GM23338 (cell line): ENCODE results near the gene BRSK2. TPM values are rescaled to one million over a fixed set of nuclear protein-coding genes. Genes with fewer than 3 reads are reported as not detected.

Experiments
- ATAC-seq: fragments of 200-7000 bp; cut with Tn5 transposase; 3 replicates; pipeline ENCODE4 v1.9.1; 2020
- DNase-seq: peaks from one replicate; pipeline ENCODE4 v3.0.0-alpha.2; 2015; ENCODE audit warnings: low spot score
- H2AFZ ChIP-seq: fragments of 200-600 bp; sonication (generic); 2 replicates; pipeline ENCODE4 v1.8.0; 2016; ENCODE audit warnings: antibody characterized with exemption, mild to moderate bottlenecking, moderate library complexity
- H3F3A ChIP-seq: fragments of 200-600 bp; sonication (generic); replicated peaks from 2 replicates; pipeline ENCODE4 v1.8.0; 2017; ENCODE audit warnings: antibody characterized with exemption, mixed run types, low read depth
- H3K27ac ChIP-seq: fragments of 200-600 bp; sonication (generic); 2 replicates; pipeline ENCODE4 v1.6.1; 2016; ENCODE audit warnings: low read depth
- H3K27me3 ChIP-seq: fragments of 200-600 bp; sonication (generic); 2 replicates; pipeline ENCODE4 v1.8.0; 2016; ENCODE audit warnings: mild to moderate bottlenecking, mixed run types, moderate library complexity; ENCODE audit not compliant: insufficient read depth
- H3K36me3 ChIP-seq: fragments of 200-600 bp; sonication (generic); 2 replicates; pipeline ENCODE4 v1.8.0; 2016; ENCODE audit warnings: mild to moderate bottlenecking; ENCODE audit not compliant: insufficient read depth
- H3K4me1 ChIP-seq: fragments of 200-600 bp; sonication (generic); 2 replicates; pipeline ENCODE4 v1.8.0; 2016; ENCODE audit warnings: mild to moderate bottlenecking, moderate library complexity; ENCODE audit not compliant: insufficient read depth
- H3K4me2 ChIP-seq: fragments of 200-600 bp; sonication (generic); 2 replicates; pipeline ENCODE4 v1.7.1; 2017; ENCODE audit warnings: mixed run types
- H3K4me3 ChIP-seq: fragments of 200-600 bp; sonication (generic); 2 replicates; pipeline ENCODE4 v1.6.1; 2016; ENCODE audit warnings: mixed run types
- H3K79me2 ChIP-seq: fragments of 200-600 bp; sonication (generic); replicated peaks from 2 replicates; pipeline ENCODE4 v1.8.0; 2017; ENCODE audit warnings: mild to moderate bottlenecking; ENCODE audit not compliant: insufficient read depth
- H3K9me2 ChIP-seq: fragments of 200-600 bp; sonication (generic); 2 replicates; pipeline ENCODE4 v1.8.0; 2017; ENCODE audit not compliant: insufficient read depth
- H4K20me1 ChIP-seq: fragments of 200-600 bp; sonication (generic); replicated peaks from 2 replicates; pipeline ENCODE4 v1.8.0; 2017; ENCODE audit warnings: mild to moderate bottlenecking; ENCODE audit not compliant: insufficient read depth
- H3K27ac Mint-ChIP-seq: 2 replicates; pipeline ENCODE4 v1.8.0; 2020; ENCODE audit warnings: inconsistent platforms, mild to moderate bottlenecking, moderate library complexity, mixed read lengths
- H3K27me3 Mint-ChIP-seq: 3 replicates; pipeline ENCODE4 v1.8.0; 2022; ENCODE audit warnings: low read depth, mild to moderate bottlenecking, moderate library complexity, mixed read lengths, inconsistent platforms; ENCODE audit not compliant: insufficient read depth, poor library complexity
- H3K36me3 Mint-ChIP-seq: 3 replicates; pipeline ENCODE4 v1.8.0; 2021; ENCODE audit warnings: low read depth, mild to moderate bottlenecking, inconsistent platforms, moderate library complexity, mixed read lengths
- H3K4me1 Mint-ChIP-seq: 3 replicates; pipeline ENCODE4 v1.8.0; 2020; ENCODE audit warnings: mild to moderate bottlenecking, inconsistent platforms, mixed read lengths
- H3K4me3 Mint-ChIP-seq: 3 replicates; pipeline ENCODE4 v1.8.0; 2021; ENCODE audit warnings: moderate library complexity, mild to moderate bottlenecking, inconsistent platforms, mixed read lengths
- H3K9me3 Mint-ChIP-seq: 3 replicates; pipeline ENCODE4 v1.8.0; 2020; ENCODE audit warnings: moderate library complexity, mild to moderate bottlenecking, inconsistent platforms, mixed read lengths
- CREB1 ChIP-seq: fragments of 250-450 bp; sonication (Bioruptor Pico); IDR thresholded peaks from 2 replicates; pipeline ENCODE4 v1.5.0; 2020; ENCODE audit warnings: low read depth, mild to moderate bottlenecking, moderate library complexity
- EZH2 ChIP-seq: fragments of 200-600 bp; sonication (generic); IDR thresholded peaks from one replicate; pipeline ENCODE4 v1.8.0; 2017; ENCODE audit warnings: antibody characterized with exemption, mild to moderate bottlenecking, low read depth; ENCODE audit not compliant: unreplicated experiment
- EZH2phosphoT487 ChIP-seq: fragments of 200-600 bp; sonication (generic); IDR thresholded peaks from one replicate; pipeline ENCODE4 v1.8.1; 2018; ENCODE audit warnings: antibody characterized with exemption; ENCODE audit not compliant: unreplicated experiment
- JUNB ChIP-seq: IDR thresholded peaks from one replicate; pipeline ENCODE4 v1.6.1; 2016; ENCODE audit warnings: antibody characterized with exemption; ENCODE audit not compliant: unreplicated experiment
- NANOG ChIP-seq: IDR thresholded peaks from 2 replicates; pipeline ENCODE4 v1.6.1; 2016; ENCODE audit warnings: antibody characterized with exemption, borderline replicate concordance
- POLR2AphosphoS5 ChIP-seq: IDR thresholded peaks from 2 replicates; pipeline ENCODE4 v1.6.1; 2016; ENCODE audit warnings: antibody characterized with exemption, low read depth
- STAT1 ChIP-seq: IDR thresholded peaks from one replicate; pipeline ENCODE4 v1.6.1; 2016; ENCODE audit warnings: antibody characterized with exemption; ENCODE audit not compliant: unreplicated experiment
- ZNF114 ChIP-seq: fragments of 250-450 bp; sonication (Bioruptor Pico); IDR thresholded peaks from 2 replicates; pipeline ENCODE4 v1.5.0; 2020; ENCODE audit warnings: mild to moderate bottlenecking, moderate library complexity
- ZNF331 ChIP-seq: fragments of 250-450 bp; sonication (Bioruptor Pico); IDR thresholded peaks from 2 replicates; pipeline ENCODE4 v1.5.0; 2020; ENCODE audit warnings: low read depth, mild to moderate bottlenecking, moderate library complexity
- polyA plus RNA-seq: library from polyadenylated mRNA; unstranded; fragments of >200 nt; fragmentation: Nextera tagmentation; extraction: Ambion mirVana; gene quantifications from 2 replicates; pipeline ENCODE4 v1.2.1, GENCODE V29; 2016
- total RNA-seq: library from RNA; depleted of rRNA; stranded (reverse); fragments of >200 nt; shearing (Covaris generic); gene quantifications from 2 replicates; pipeline ENCODE4 v1.2.3, GENCODE V29; 2014
- TF ChIP-seq, protein P1 (sequence below), 2 experiments: fragments of 200-600 bp in 1 of 2; sonication (generic) in 1 of 2; conservative IDR thresholded peaks; 2 replicates each; pipeline versions ENCODE4 v1.5.1 to v1.6.1; 2016 to 2017; ENCODE audit warnings: antibody characterized with exemption in 2 of 2, low read depth in 2 of 2, mild to moderate bottlenecking in 2 of 2, moderate library complexity in 1 of 2
- TF ChIP-seq, protein P2 (sequence below): IDR thresholded peaks from 2 replicates; pipeline ENCODE4 v1.6.1; 2016; ENCODE audit warnings: antibody characterized with exemption
- TF ChIP-seq, protein P3 (sequence below): fragments of 250-450 bp; sonication (Bioruptor Pico); IDR thresholded peaks from 2 replicates; pipeline ENCODE4 v1.5.0; 2020; ENCODE audit warnings: mild to moderate bottlenecking, moderate library complexity
- TF ChIP-seq, protein P4 (sequence below): IDR thresholded peaks from one replicate; pipeline ENCODE4 v1.6.1; 2018; ENCODE audit warnings: antibody characterized with exemption; ENCODE audit not compliant: unreplicated experiment

BRSK2 gene
- total and polyA plus RNA-seq, 2 experiments from 2014 or later: 7.2 to 20.3 TPM

DNA sequence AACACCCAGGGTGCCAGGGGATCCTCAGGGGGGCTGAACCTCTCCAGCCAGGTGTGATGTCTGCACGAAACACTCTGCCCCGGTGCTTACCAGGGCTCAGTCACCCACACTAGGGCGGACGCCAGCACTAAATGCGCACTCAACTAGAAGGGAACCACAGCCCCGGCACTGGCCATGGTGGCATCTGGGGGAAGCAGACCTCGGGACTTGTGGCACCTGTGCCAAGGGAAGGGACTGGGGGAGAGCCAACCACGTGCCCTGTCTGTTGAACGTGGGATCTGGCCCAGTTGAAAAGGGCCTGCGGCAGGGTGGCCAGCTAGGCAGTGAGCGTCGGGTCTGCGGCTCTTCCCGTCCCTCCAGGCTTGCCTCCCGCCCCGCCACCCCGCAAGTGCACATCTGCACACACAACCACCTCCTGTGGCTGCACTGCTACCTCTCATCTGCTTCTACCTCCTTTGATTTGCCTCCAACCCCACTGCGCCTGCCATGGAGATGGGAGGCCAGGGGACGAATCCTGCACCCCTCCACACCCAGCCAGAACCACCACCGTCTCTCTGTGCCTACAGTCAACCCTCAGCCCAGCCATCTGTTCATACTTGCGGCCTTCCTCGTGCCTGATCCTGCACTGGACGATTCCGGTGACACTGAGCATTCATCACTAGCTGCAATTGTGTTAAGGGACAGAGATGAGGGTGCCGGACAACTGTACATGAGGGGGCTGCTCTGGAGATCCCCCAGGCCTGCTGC is 111.9 kb downstream of the BRSK2 start:
- H2AFZ ChIP-seq: no peak overlapping the region
- no peak overlapping the region for H3K4me3 ChIP-seq
- H3F3A ChIP-seq: no peaks in the 10 kb centered on the region
- ATAC-seq (no peak), DNase-seq (no peak)
- peaks cover 5% of the 10 kb centered on the region; the same call in 2 of the 3 replicates for H3K9me3 Mint-ChIP-seq
- H3K4me1 ChIP-seq: no peaks in the 10 kb centered on the region; the same call in 1 of the 2 replicates
- H3K27ac Mint-ChIP-seq: no peak overlapping the region
- H3K36me3 Mint-ChIP-seq: peaks cover 5% of the 10 kb centered on the region
- no peaks in the 10 kb centered on the region for H3K9me2 ChIP-seq
- no peaks in the 10 kb centered on the region for H3K36me3 ChIP-seq
- H3K27me3 Mint-ChIP-seq: peaks cover 13% of the 10 kb centered on the region
- peaks cover 19% of the 10 kb centered on the region for H3K4me1 Mint-ChIP-seq
- no peak for TF ChIP-seq JUNB
- TF ChIP-seq EZH2: no peak
- TF ChIP-seq ZNF331: no peak
- no peak for TF ChIP-seq STAT1
- TF ChIP-seq, protein P1, sequence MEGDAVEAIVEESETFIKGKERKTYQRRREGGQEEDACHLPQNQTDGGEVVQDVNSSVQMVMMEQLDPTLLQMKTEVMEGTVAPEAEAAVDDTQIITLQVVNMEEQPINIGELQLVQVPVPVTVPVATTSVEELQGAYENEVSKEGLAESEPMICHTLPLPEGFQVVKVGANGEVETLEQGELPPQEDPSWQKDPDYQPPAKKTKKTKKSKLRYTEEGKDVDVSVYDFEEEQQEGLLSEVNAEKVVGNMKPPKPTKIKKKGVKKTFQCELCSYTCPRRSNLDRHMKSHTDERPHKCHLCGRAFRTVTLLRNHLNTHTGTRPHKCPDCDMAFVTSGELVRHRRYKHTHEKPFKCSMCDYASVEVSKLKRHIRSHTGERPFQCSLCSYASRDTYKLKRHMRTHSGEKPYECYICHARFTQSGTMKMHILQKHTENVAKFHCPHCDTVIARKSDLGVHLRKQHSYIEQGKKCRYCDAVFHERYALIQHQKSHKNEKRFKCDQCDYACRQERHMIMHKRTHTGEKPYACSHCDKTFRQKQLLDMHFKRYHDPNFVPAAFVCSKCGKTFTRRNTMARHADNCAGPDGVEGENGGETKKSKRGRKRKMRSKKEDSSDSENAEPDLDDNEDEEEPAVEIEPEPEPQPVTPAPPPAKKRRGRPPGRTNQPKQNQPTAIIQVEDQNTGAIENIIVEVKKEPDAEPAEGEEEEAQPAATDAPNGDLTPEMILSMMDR (conservative IDR thresholded peaks at IDR 0.05; ENCODE audit: low read depth in 2 of 2): no peak
- no peak for TF ChIP-seq ZNF114
- no peak for TF ChIP-seq POLR2AphosphoS5
- TF ChIP-seq EZH2phosphoT487: no peak
- TF ChIP-seq CREB1 (CRISPR knock-in tag): no peak
- no peak for TF ChIP-seq NANOG
- TF ChIP-seq, protein P2, sequence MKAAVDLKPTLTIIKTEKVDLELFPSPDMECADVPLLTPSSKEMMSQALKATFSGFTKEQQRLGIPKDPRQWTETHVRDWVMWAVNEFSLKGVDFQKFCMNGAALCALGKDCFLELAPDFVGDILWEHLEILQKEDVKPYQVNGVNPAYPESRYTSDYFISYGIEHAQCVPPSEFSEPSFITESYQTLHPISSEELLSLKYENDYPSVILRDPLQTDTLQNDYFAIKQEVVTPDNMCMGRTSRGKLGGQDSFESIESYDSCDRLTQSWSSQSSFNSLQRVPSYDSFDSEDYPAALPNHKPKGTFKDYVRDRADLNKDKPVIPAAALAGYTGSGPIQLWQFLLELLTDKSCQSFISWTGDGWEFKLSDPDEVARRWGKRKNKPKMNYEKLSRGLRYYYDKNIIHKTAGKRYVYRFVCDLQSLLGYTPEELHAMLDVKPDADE: no peak
- TF ChIP-seq, protein P3, sequence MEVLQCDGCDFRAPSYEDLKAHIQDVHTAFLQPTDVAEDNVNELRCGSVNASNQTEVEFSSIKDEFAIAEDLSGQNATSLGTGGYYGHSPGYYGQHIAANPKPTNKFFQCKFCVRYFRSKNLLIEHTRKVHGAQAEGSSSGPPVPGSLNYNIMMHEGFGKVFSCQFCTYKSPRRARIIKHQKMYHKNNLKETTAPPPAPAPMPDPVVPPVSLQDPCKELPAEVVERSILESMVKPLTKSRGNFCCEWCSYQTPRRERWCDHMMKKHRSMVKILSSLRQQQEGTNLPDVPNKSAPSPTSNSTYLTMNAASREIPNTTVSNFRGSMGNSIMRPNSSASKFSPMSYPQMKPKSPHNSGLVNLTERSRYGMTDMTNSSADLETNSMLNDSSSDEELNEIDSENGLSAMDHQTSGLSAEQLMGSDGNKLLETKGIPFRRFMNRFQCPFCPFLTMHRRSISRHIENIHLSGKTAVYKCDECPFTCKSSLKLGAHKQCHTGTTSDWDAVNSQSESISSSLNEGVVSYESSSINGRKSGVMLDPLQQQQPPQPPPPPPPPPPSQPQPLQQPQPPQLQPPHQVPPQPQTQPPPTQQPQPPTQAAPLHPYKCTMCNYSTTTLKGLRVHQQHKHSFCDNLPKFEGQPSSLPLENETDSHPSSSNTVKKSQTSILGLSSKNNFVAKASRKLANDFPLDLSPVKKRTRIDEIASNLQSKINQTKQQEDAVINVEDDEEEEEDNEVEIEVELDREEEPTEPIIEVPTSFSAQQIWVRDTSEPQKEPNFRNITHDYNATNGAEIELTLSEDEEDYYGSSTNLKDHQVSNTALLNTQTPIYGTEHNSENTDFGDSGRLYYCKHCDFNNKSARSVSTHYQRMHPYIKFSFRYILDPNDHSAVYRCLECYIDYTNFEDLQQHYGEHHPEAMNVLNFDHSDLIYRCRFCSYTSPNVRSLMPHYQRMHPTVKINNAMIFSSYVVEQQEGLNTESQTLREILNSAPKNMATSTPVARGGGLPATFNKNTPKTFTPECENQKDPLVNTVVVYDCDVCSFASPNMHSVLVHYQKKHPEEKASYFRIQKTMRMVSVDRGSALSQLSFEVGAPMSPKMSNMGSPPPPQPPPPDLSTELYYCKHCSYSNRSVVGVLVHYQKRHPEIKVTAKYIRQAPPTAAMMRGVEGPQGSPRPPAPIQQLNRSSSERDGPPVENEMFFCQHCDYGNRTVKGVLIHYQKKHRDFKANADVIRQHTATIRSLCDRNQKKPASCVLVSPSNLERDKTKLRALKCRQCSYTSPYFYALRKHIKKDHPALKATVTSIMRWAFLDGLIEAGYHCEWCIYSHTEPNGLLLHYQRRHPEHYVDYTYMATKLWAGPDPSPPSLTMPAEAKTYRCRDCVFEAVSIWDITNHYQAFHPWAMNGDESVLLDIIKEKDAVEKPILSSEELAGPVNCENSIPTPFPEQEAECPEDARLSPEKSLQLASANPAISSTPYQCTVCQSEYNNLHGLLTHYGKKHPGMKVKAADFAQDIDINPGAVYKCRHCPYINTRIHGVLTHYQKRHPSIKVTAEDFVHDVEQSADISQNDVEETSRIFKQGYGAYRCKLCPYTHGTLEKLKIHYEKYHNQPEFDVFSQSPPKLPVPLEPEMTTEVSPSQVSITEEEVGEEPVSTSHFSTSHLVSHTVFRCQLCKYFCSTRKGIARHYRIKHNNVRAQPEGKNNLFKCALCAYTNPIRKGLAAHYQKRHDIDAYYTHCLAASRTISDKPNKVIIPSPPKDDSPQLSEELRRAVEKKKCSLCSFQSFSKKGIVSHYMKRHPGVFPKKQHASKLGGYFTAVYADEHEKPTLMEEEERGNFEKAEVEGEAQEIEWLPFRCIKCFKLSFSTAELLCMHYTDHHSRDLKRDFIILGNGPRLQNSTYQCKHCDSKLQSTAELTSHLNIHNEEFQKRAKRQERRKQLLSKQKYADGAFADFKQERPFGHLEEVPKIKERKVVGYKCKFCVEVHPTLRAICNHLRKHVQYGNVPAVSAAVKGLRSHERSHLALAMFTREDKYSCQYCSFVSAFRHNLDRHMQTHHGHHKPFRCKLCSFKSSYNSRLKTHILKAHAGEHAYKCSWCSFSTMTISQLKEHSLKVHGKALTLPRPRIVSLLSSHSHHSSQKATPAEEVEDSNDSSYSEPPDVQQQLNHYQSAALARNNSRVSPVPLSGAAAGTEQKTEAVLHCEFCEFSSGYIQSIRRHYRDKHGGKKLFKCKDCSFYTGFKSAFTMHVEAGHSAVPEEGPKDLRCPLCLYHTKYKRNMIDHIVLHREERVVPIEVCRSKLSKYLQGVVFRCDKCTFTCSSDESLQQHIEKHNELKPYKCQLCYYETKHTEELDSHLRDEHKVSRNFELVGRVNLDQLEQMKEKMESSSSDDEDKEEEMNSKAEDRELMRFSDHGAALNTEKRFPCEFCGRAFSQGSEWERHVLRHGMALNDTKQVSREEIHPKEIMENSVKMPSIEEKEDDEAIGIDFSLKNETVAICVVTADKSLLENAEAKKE (CRISPR knock-in tag): no peak
- TF ChIP-seq, protein P4, sequence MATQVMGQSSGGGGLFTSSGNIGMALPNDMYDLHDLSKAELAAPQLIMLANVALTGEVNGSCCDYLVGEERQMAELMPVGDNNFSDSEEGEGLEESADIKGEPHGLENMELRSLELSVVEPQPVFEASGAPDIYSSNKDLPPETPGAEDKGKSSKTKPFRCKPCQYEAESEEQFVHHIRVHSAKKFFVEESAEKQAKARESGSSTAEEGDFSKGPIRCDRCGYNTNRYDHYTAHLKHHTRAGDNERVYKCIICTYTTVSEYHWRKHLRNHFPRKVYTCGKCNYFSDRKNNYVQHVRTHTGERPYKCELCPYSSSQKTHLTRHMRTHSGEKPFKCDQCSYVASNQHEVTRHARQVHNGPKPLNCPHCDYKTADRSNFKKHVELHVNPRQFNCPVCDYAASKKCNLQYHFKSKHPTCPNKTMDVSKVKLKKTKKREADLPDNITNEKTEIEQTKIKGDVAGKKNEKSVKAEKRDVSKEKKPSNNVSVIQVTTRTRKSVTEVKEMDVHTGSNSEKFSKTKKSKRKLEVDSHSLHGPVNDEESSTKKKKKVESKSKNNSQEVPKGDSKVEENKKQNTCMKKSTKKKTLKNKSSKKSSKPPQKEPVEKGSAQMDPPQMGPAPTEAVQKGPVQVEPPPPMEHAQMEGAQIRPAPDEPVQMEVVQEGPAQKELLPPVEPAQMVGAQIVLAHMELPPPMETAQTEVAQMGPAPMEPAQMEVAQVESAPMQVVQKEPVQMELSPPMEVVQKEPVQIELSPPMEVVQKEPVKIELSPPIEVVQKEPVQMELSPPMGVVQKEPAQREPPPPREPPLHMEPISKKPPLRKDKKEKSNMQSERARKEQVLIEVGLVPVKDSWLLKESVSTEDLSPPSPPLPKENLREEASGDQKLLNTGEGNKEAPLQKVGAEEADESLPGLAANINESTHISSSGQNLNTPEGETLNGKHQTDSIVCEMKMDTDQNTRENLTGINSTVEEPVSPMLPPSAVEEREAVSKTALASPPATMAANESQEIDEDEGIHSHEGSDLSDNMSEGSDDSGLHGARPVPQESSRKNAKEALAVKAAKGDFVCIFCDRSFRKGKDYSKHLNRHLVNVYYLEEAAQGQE: no peak
- H3K79me2 ChIP-seq: peaks cover 29% of the 10 kb centered on the region
- H4K20me1 ChIP-seq: 0 out of 2 replicates have a peak, but pooled peaks cover 4% of the 10 kb centered on the region
- no peaks in the 10 kb centered on the region for H3K27me3 ChIP-seq
- no peak overlapping the region for H3K27ac ChIP-seq
- H3K4me3 Mint-ChIP-seq: no peak overlapping the region; the same call in 2 of the 3 replicates
- no peak overlapping the region for H3K4me2 ChIP-seq
